CD14-positive monocyte (primary cell): ENCODE measurements around the gene ASH1L. TPM values are rescaled to one million over a fixed set of nuclear protein-coding genes. Genes with fewer than 3 reads are reported as not detected.
"Not testable (repeated sequence)": the region's sequence is repeated elsewhere in the genome, so short reads cannot be mapped to it uniquely, and the experiment has no call there.

Experiments
- DNase-seq, 3 donors: peaks; one replicate each; pipeline ENCODE4 v3.0.0-alpha.2; 2011 to 2022
- H2AFZ ChIP-seq: 2 replicates; pipeline ENCODE4 v1.6.0; 2012; ENCODE audit warnings: mild to moderate bottlenecking, low read depth, low read length, inconsistent platforms; ENCODE audit not compliant: insufficient read depth, poor library complexity, severe bottlenecking
- H3K27ac ChIP-seq, 2 donors: 1 replicate in 1 of 2; 2 replicates in 1 of 2; pipeline ENCODE4 v1.5.1; 2012 to 2013; ENCODE audit warnings: low read length in 2 of 2, control low read depth in 1 of 2, inconsistent platforms in 1 of 2, low read depth in 1 of 2, mild to moderate bottlenecking in 1 of 2
- H3K27me3 ChIP-seq, 2 donors: one replicate each; pipeline versions ENCODE4 v1.6.0 to v1.6.1; 2011 to 2013; ENCODE audit warnings: low read length in 2 of 2; ENCODE audit not compliant: control insufficient read depth in 2 of 2, insufficient read depth in 2 of 2
- H3K36me3 ChIP-seq, 2 donors: replicated peaks in 1 of 2; 1 replicate in 1 of 2; 2 replicates in 1 of 2; pipeline versions ENCODE4 v1.5.1 to v1.6.1; 2012 to 2013; ENCODE audit warnings: low read length in 2 of 2, control low read depth in 1 of 2, inconsistent platforms in 1 of 2, mild to moderate bottlenecking in 1 of 2; ENCODE audit not compliant: insufficient read depth in 2 of 2, control insufficient read depth in 1 of 2
- H3K4me1 ChIP-seq, 2 donors: 1 replicate in 1 of 2; 2 replicates in 1 of 2; pipeline versions ENCODE4 v1.5.1 to v1.6.1; 2012 to 2013; ENCODE audit warnings: low read length in 2 of 2, control low read depth in 1 of 2, inconsistent platforms in 1 of 2, mild to moderate bottlenecking in 1 of 2, moderate library complexity in 1 of 2; ENCODE audit not compliant: insufficient read depth in 2 of 2, control insufficient read depth in 1 of 2
- H3K4me2 ChIP-seq: replicated peaks from 2 replicates; pipeline ENCODE3; 2012; ENCODE audit warnings: low read length, moderate library complexity, mild to moderate bottlenecking; ENCODE audit not compliant: poor library complexity, severe bottlenecking; ENCODE audit errors: extremely low read depth
- H3K4me3 ChIP-seq, 3 experiments: fragments of 200-600 bp in 1 of 3; sonication (generic) in 1 of 3; replicated peaks in 1 of 3; 1 replicate in 2 of 3; 2 replicates in 1 of 3; pipeline ENCODE4 v1.5.1; 2011 to 2013; ENCODE audit warnings: low read length in 3 of 3, mild to moderate bottlenecking in 3 of 3, control low read depth in 2 of 3, low read depth in 2 of 3, inconsistent platforms in 1 of 3, moderate library complexity in 1 of 3
- H3K79me2 ChIP-seq: 2 replicates; pipeline ENCODE4 v1.6.0; 2012; ENCODE audit warnings: mild to moderate bottlenecking, control low read depth, inconsistent platforms, low read length, moderate library complexity; ENCODE audit not compliant: insufficient read depth
- H3K9ac ChIP-seq: 2 replicates; pipeline ENCODE4 v1.6.0; 2017; ENCODE audit warnings: low read length, mild to moderate bottlenecking; ENCODE audit not compliant: insufficient read depth, poor library complexity, severe bottlenecking
- H3K9me3 ChIP-seq, 2 donors: replicated peaks in 1 of 2; 1 replicate in 1 of 2; 2 replicates in 1 of 2; pipeline versions ENCODE4 v1.5.1 to v1.6.1; 2012 to 2013; ENCODE audit warnings: low read length in 2 of 2, control low read depth in 1 of 2; ENCODE audit not compliant: control insufficient read depth in 1 of 2, insufficient read depth in 1 of 2
- H4K20me1 ChIP-seq: 2 replicates; pipeline ENCODE4 v1.6.0; 2012; ENCODE audit warnings: mild to moderate bottlenecking, low read length, control low read depth, moderate library complexity; ENCODE audit not compliant: insufficient read depth
- H3K27ac Mint-ChIP-seq, 7 donors: one replicate each; pipeline ENCODE4 v1.8.0; 2020; ENCODE audit warnings: mild to moderate bottlenecking in 7 of 7, mixed read lengths in 7 of 7, moderate library complexity in 6 of 7, inconsistent platforms in 2 of 7
- H3K27me3 Mint-ChIP-seq, 3 donors: one replicate each; pipeline ENCODE4 v1.8.0; 2021 to 2022; ENCODE audit warnings: low read depth in 3 of 3, mild to moderate bottlenecking in 3 of 3, mixed read lengths in 3 of 3, moderate library complexity in 3 of 3, inconsistent platforms in 1 of 3
- H3K36me3 Mint-ChIP-seq, 2 donors: one replicate each; pipeline ENCODE4 v1.8.0; 2020; ENCODE audit warnings: mixed read lengths in 2 of 2, inconsistent platforms in 1 of 2, mild to moderate bottlenecking in 1 of 2
- H3K4me1 Mint-ChIP-seq: one replicate; pipeline ENCODE4 v1.8.0; 2020; ENCODE audit warnings: mild to moderate bottlenecking, mixed read lengths
- H3K4me3 Mint-ChIP-seq, 2 donors: one replicate each; pipeline ENCODE4 v1.8.0; 2020; ENCODE audit warnings: mild to moderate bottlenecking in 2 of 2, mixed read lengths in 2 of 2, moderate library complexity in 1 of 2
- H3K9me3 Mint-ChIP-seq, 7 donors: one replicate each; pipeline ENCODE4 v1.8.0; 2020 to 2022; ENCODE audit warnings: mixed read lengths in 7 of 7, mild to moderate bottlenecking in 6 of 7, moderate library complexity in 6 of 7, inconsistent platforms in 2 of 7
- CTCF ChIP-seq: fragments of 200-600 bp; IDR thresholded peaks from one replicate; pipeline ENCODE4 v1.8.0; 2022; ENCODE audit warnings: antibody characterized with exemption, mild to moderate bottlenecking
- WGBS: methylation state at CpG from one replicate; pipeline ENCODE4 v1.1.5; 2013; ENCODE audit warnings: missing lambda C conversion rate; ENCODE audit not compliant: insufficient coverage; 5-methylcytosine and 5-hydroxymethylcytosine counted together
- intact Hi-C, 2 donors: fragments of 100-400 bp; cut with micrococcal nuclease; formaldehyde crosslinking; loops; one replicate each; pipeline versions ENCODE4 v1.15.0 to v1.15.1; 2023
- polyA plus RNA-seq, 3 donors: library from polyadenylated mRNA; depleted of rRNA in 1 of 3; unstranded in 2 of 3; stranded (reverse) in 1 of 3; fragments of 300-500 nt in 2 of 3; fragments of >200 nt in 1 of 3; fragmentation: Illumina TruSeq in 2 of 3; gene quantifications; 1 replicate in 2 of 3; 2 replicates in 1 of 3; pipeline ENCODE4 v1.2.3, GENCODE V29; 2012 to 2021

ASH1L gene
- polyA plus RNA-seq, 3 donors, result 2.7 to 21.5 (median 5.6) TPM

DNA sequence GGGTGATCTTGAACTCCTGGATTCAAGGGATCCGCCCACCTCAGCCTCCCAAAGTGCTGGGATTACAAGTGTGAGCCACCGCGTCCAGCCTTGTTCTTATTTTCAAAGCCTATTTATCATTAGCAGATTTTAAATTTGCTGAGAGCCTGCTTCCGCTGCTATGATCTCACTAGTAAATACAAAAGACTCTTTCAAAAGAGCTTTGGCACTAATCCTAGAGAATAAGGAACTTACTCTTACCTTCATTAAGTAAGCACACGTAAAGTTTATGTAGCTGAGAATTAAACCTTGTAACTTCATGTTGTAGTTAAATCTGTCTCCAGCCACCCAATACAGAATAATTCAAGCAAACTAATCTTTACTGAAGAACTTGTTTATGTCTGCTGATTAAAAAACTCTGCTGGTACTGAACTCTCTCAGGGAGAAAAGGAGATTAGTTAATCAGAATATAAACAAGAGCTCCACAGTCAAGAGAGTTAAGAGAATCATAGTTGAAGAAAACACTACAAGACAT lies 169.6 kb downstream of the ASH1L start:
- Mint-ChIP-seq H3K4me1 (no peaks in the 10 kb centered on the region), H3K4me3 (no peak overlapping the region), H3K27ac (no peak overlapping the region), H3K27me3 (peaks cover 0 to 2% (median 0%) of the 10 kb centered on the region in 3 donors), H3K9me3 (peaks cover 0 to 6% (median 1%) of the 10 kb centered on the region in 7 donors), H3K36me3 (peaks cover 58 to 80% of the 10 kb centered on the region in 2 donors)
- Histone ChIP-seq H3K4me1 (no peaks in the 10 kb centered on the region), H3K27ac (no peak overlapping the region), H3K9ac (no peak overlapping the region), H3K4me3 (no peak overlapping the region), H3K36me3 (peaks cover 63 to 96% of the 10 kb centered on the region in 2 donors), H3K4me2 (no peak overlapping the region), H4K20me1 (no peaks in the 10 kb centered on the region), H3K9me3 (peaks cover 0 to 4% of the 10 kb centered on the region in 2 donors), H3K27me3 (no peaks in the 10 kb centered on the region), H2AFZ (no peak overlapping the region), H3K79me2 (no peaks in the 10 kb centered on the region)
- intact Hi-C loops, result no loop called here
- DNase-seq, result no peak
- TF ChIP-seq CTCF, result no peak
- WGBS, result no CpG with 5 or more reads among the region's 5 CpGs

DNA sequence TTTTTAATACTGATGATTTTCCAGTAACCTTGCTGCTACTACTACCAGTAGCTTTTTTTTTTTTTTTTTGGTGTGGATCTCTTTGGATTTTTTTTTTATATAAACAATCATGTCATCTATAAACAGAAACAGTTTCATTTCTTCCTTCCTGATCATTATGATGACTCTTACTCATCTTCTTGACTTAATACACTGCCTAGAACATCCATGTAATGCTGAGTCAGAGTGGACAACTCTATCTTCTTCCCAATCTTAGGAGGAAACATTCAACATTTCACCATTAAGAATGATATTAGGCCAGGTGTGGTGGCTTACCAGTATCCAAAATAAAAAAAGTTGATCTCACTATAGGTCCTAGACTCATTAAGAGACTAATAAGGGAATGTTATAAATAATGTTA lies 172.8 kb downstream of the ASH1L start:
- no peak for TF ChIP-seq CTCF
- Histone ChIP-seq H3K4me3 (no peak overlapping the region), H3K27ac (no peak overlapping the region), H3K79me2 (no peaks in the 10 kb centered on the region), H4K20me1 (no peaks in the 10 kb centered on the region), H3K36me3 (peaks cover 56 to 90% of the 10 kb centered on the region in 2 donors), H3K4me1 (no peaks in the 10 kb centered on the region), H3K27me3 (no peaks in the 10 kb centered on the region), H3K9ac (no peak overlapping the region), H3K4me2 (no peak overlapping the region), H2AFZ (no peak overlapping the region), H3K9me3 (peaks cover 0 to 4% of the 10 kb centered on the region in 2 donors)
- DNase-seq, result no peak
- Mint-ChIP-seq H3K4me3 (no peak overlapping the region), H3K36me3 (peaks cover 61 to 80% of the 10 kb centered on the region in 2 donors), H3K27me3 (peaks cover 0 to 2% (median 0%) of the 10 kb centered on the region in 3 donors), H3K9me3 (peaks cover 0 to 8% (median 4%) of the 10 kb centered on the region in 7 donors), H3K4me1 (peaks cover under 1% of the 10 kb centered on the region), H3K27ac (no peak overlapping the region)
- intact Hi-C loops, result no loop called here

DNA sequence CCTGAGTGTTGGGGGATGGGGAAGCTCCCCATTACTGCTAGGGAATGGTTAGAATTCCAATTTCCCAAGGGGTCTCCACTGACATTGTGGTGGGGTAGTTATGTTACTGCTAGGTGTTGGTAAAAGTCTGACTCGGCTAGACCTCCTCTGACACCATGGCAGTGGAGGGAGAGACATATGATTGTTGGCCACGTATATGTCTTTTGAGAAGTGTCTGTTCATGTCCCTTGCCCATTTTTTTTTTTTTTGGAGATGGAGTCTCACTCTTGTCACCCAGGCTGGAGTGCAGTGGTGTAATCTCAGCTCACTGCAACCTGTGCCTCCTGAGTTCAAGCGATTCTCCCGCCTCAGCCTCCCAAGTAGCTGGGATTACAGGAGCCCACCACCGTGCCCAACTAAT lies 176.8 kb downstream of the ASH1L start:
- 100% methylated on average over 4 of the region's 5 CpGs for WGBS
- Mint-ChIP-seq H3K27ac (peak overlapping the region in 1 of 7 donors; percentile 43), H3K4me1 (peaks cover 14% of the 10 kb centered on the region), H3K36me3 (peaks cover 43 to 71% of the 10 kb centered on the region in 2 donors)
- peaks cover 30 to 69% of the 10 kb centered on the region in 2 donors for H3K36me3 ChIP-seq
- H2AFZ ChIP-seq, H3K27me3 ChIP-seq, H4K20me1 ChIP-seq, H3K4me3 ChIP-seq, H3K4me1 ChIP-seq, H3K79me2 ChIP-seq, H3K4me3 Mint-ChIP-seq, H3K27me3 Mint-ChIP-seq, H3K4me2 ChIP-seq, DNase-seq, H3K9me3 Mint-ChIP-seq, H3K9ac ChIP-seq, H3K9me3 ChIP-seq, intact Hi-C loops: not testable (repeated sequence)
- peak overlapping the region in 1 of 2 donors; percentile 32 for H3K27ac ChIP-seq
